T47D (cell line): ENCODE results near the gene UBE2I.

Experiments used
- DNase-seq, 2 experiments: peaks; one replicate each; pipeline versions ENCODE4 v3.0.0 to v3.0.0-alpha.2; 2011 to 2012; ENCODE audit warnings: low read depth in 1 of 2, low spot score in 1 of 2
- JUND ChIP-seq: IDR thresholded peaks from 2 replicates; pipeline ENCODE4 v1.6.1; 2012; ENCODE audit warnings: low read depth
- in situ Hi-C: cut with HindIII; loops from 2 replicates; pipeline ENCODE4 v1.10.0; 2016; ENCODE audit warnings: low sequenced_read_pairs, low pct_unique_long_range_greater_than_20kb

Gene UBE2I

GRCh38 chr16:1279945-1280589, 29.4 kb upstream of the UBE2I start:
- in situ Hi-C loops = no loop called here
- no peak for DNase-seq
- no peak for TF ChIP-seq JUND

- DNase-seq = no peak
- no peak for TF ChIP-seq JUND
- in situ Hi-C loops = no loop called here
These were observed 28.7 kb upstream of the UBE2I start for GRCh38 chr16:1280783-1281182.

- in situ Hi-C loops = no loop called here
- no peak for TF ChIP-seq JUND
- no peak for DNase-seq
These were observed 27.9 kb upstream of the UBE2I start for GRCh38 chr16:1281517-1281916.

- in situ Hi-C loops = no loop called here
- DNase-seq = no peak
- TF ChIP-seq JUND = no peak
These were observed 27.0 kb upstream of the UBE2I start for GRCh38 chr16:1282324-1282973.

GRCh38 chr16:1283296-1283695, 26.1 kb upstream of the UBE2I start:
- TF ChIP-seq JUND = no peak
- in situ Hi-C loops = no loop called here

GRCh38 chr16:1283996-1284616, 25.3 kb upstream of the UBE2I start:
- in situ Hi-C loops = no loop called here
- TF ChIP-seq JUND = no peak
- DNase-seq = no peak

More at GRCh38 chr16:1283296-1283695, 26.1 kb upstream of the UBE2I start:
- no peak for DNase-seq

GRCh38 chr16:1285669-1286512, 23.5 kb upstream of the UBE2I start:
- in situ Hi-C loops = no loop called here
- no peak for DNase-seq
- TF ChIP-seq JUND = no peak

GRCh38 chr16:1286513-1287094, 22.8 kb upstream of the UBE2I start:
- no peak for TF ChIP-seq JUND
- in situ Hi-C loops = no loop called here
- no peak for DNase-seq

- in situ Hi-C loops = no loop called here
- peak; percentile 17 to 51 for DNase-seq
- TF ChIP-seq JUND = no peak
These were observed 21.3 kb upstream of the UBE2I start for GRCh38 chr16:1287982-1288670.

GRCh38 chr16:1288813-1289476, 20.5 kb upstream of the UBE2I start:
- no peak for TF ChIP-seq JUND
- DNase-seq = no peak
- in situ Hi-C loops = no loop called here

- in situ Hi-C loops = no loop called here
- no peak for TF ChIP-seq JUND
- DNase-seq = no peak
These were observed 20.0 kb upstream of the UBE2I start for GRCh38 chr16:1289477-1289866.
